SK-N-SH (cell line): Measurements from ENCODE around the gene DRC3. TPM values are rescaled to one million over a fixed set of nuclear protein-coding genes. Genes with fewer than 3 reads are reported as not detected.

Experiments
- CTCF ChIA-PET: fragments of 300-600, 350-600 bp; formaldehyde crosslinking; extraction: SDS; loops from one replicate; lab custom pipeline; 2021; lab: Yijun Ruan, JAX
- POLR2A ChIA-PET: fragments of 350-600 bp; sonication (Branson Sonifier 250); formaldehyde crosslinking; extraction: SDS; loops from one replicate; lab custom pipeline; 2020; ENCODE audit warnings: antibody characterized with exemption, inconsistent platforms; lab: Yijun Ruan, JAX
- DNase-seq: peaks from one replicate; pipeline ENCODE4 v3.0.0; 2012
- H2AFZ ChIP-seq: fragments of 200-600 bp; sonication (generic); 2 replicates; pipeline ENCODE4 v1.8.1; 2016; ENCODE audit warnings: antibody characterized with exemption, mild to moderate bottlenecking, low read depth
- H3F3A ChIP-seq: fragments of 200-600 bp; sonication (generic); replicated peaks from 2 replicates; pipeline ENCODE3; 2016; ENCODE audit warnings: antibody characterized with exemption, mild to moderate bottlenecking; ENCODE audit not compliant: insufficient read depth
- H3K27ac ChIP-seq, 2 experiments: fragments of 200-500 bp in 1 of 2; fragments of 200-600 bp in 1 of 2; sonication (Bioruptor generic) in 1 of 2; sonication (generic), shearing (Covaris generic) in 1 of 2; 2 replicates each; pipeline versions ENCODE4 v1.5.1 to v1.6.1; 2014 to 2016; ENCODE audit warnings: low read depth in 2 of 2, inconsistent platforms in 1 of 2, low read length in 1 of 2, mild to moderate bottlenecking in 1 of 2, mixed read lengths in 1 of 2
- H3K27me3 ChIP-seq: fragments of 200-600 bp; sonication (generic), shearing (Covaris generic); 2 replicates; pipeline ENCODE4 v1.6.1; 2016; ENCODE audit warnings: mixed run types; ENCODE audit not compliant: insufficient read depth
- H3K36me3 ChIP-seq, 2 experiments: fragments of 200-500 bp in 1 of 2; fragments of 200-600 bp in 1 of 2; sonication (Bioruptor generic) in 1 of 2; sonication (generic) in 1 of 2; replicated peaks in 1 of 2; 2 replicates each; pipeline versions ENCODE3 to v1.5.1; 2014 to 2016; ENCODE audit warnings: low read length in 1 of 2, mild to moderate bottlenecking in 1 of 2; ENCODE audit not compliant: insufficient read depth in 2 of 2, control insufficient read depth in 1 of 2
- H3K4me1 ChIP-seq, 2 experiments: fragments of 200-500 bp in 1 of 2; fragments of 200-600 bp in 1 of 2; sonication (Bioruptor generic) in 1 of 2; sonication (generic), shearing (Covaris generic) in 1 of 2; 2 replicates each; pipeline versions ENCODE4 v1.5.1 to v1.6.1; 2014 to 2016; ENCODE audit warnings: low read depth in 1 of 2, low read length in 1 of 2, mixed run types in 1 of 2; ENCODE audit not compliant: insufficient read depth in 2 of 2, control insufficient read depth in 1 of 2
- H3K4me2 ChIP-seq: fragments of 200-600 bp; sonication (generic), shearing (Covaris generic); 2 replicates; pipeline ENCODE4 v1.6.1; 2017; ENCODE audit warnings: mixed run types
- H3K4me3 ChIP-seq, 2 experiments: fragments of 200-500 bp in 1 of 2; fragments of 200-600 bp in 1 of 2; sonication (Bioruptor generic) in 1 of 2; sonication (generic), shearing (Covaris generic) in 1 of 2; 2 replicates each; pipeline versions ENCODE4 v1.5.1 to v1.8.1; 2014 to 2016; ENCODE audit warnings: low read depth in 2 of 2, inconsistent platforms in 1 of 2, low read length in 1 of 2, mild to moderate bottlenecking in 1 of 2, mixed read lengths in 1 of 2, moderate library complexity in 1 of 2
- H3K79me2 ChIP-seq: fragments of 200-600 bp; sonication (generic); 2 replicates; pipeline ENCODE4 v1.8.1; 2017; ENCODE audit warnings: mild to moderate bottlenecking; ENCODE audit not compliant: insufficient read depth
- H3K9ac ChIP-seq: fragments of 200-600 bp; sonication (generic); 2 replicates; pipeline ENCODE4 v1.6.1; 2017; ENCODE audit warnings: mixed run types
- H3K9me2 ChIP-seq: fragments of 200-600 bp; sonication (generic); 2 replicates; pipeline ENCODE4 v1.6.1; 2017; ENCODE audit warnings: mixed run types
- H3K9me3 ChIP-seq: fragments of 200-600 bp; sonication (generic); 2 replicates; pipeline ENCODE4 v1.6.1; 2017; ENCODE audit warnings: mixed run types, mild to moderate bottlenecking, moderate library complexity
- H4K20me1 ChIP-seq: fragments of 200-600 bp; sonication (generic); 2 replicates; pipeline ENCODE4 v1.6.1; 2017; ENCODE audit warnings: mild to moderate bottlenecking, mixed run types; ENCODE audit not compliant: insufficient read depth
- CHD2 ChIP-seq: fragments of 150-350 bp; IDR thresholded peaks from 2 replicates; pipeline ENCODE4 v1.6.1; 2018; ENCODE audit warnings: low read length; ENCODE audit not compliant: partially characterized antibody
- ELF1 ChIP-seq: IDR thresholded peaks from 2 replicates; pipeline ENCODE4 v1.4.0; 2012
- EP300 ChIP-seq, 2 experiments: IDR thresholded peaks; 2 replicates each; pipeline versions ENCODE4 v1.4.0 to v1.6.1; 2012; ENCODE audit warnings: borderline replicate concordance in 1 of 2, low read depth in 1 of 2, low read length in 1 of 2
- FOXJ3 ChIP-seq: sonication (generic); formaldehyde crosslinking; IDR thresholded peaks from 2 replicates; pipeline ENCODE4 v1.5.1; 2020; ENCODE audit warnings: mild to moderate bottlenecking, missing genetic modification reagents
- FOXM1 ChIP-seq: IDR thresholded peaks from 2 replicates; pipeline ENCODE4 v1.4.0; 2012; ENCODE audit warnings: low read depth, mild to moderate bottlenecking
- GABPA ChIP-seq: IDR thresholded peaks from 2 replicates; pipeline ENCODE4 v1.4.0; 2012; ENCODE audit warnings: low read depth, mild to moderate bottlenecking
- GATA2 ChIP-seq: sonication (generic); formaldehyde crosslinking; IDR thresholded peaks from 2 replicates; pipeline ENCODE4 v1.5.0; 2020; ENCODE audit warnings: mild to moderate bottlenecking, missing genetic modification reagents
- JUND ChIP-seq: IDR thresholded peaks from 2 replicates; pipeline ENCODE4 v1.4.0; 2012
- RAD21 ChIP-seq: IDR thresholded peaks from 2 replicates; pipeline ENCODE4 v1.6.1; 2012; ENCODE audit warnings: mild to moderate bottlenecking, low read length
- RCOR1 ChIP-seq: fragments of 150-350 bp; IDR thresholded peaks from 2 replicates; pipeline ENCODE4 v1.6.1; 2017; ENCODE audit warnings: antibody characterized with exemption, low read length
- RFX5 ChIP-seq: IDR thresholded peaks from 2 replicates; pipeline ENCODE4 v1.6.1; 2012; ENCODE audit warnings: mild to moderate bottlenecking, improper control_type of control experiment, low read length
- RXRA ChIP-seq: IDR thresholded peaks from 2 replicates; pipeline ENCODE4 v1.4.0; 2012; ENCODE audit warnings: low read depth, mild to moderate bottlenecking, borderline replicate concordance
- SIN3A ChIP-seq: IDR thresholded peaks from 2 replicates; pipeline ENCODE4 v1.6.1; 2012; ENCODE audit warnings: low read depth, mild to moderate bottlenecking, low read length, moderate library complexity, borderline replicate concordance
- SMC3 ChIP-seq: IDR thresholded peaks from 2 replicates; pipeline ENCODE4 v1.6.1; 2012; ENCODE audit warnings: low read depth, low read length, improper control_type of control experiment
- YY1 ChIP-seq: IDR thresholded peaks from 2 replicates; pipeline ENCODE4 v1.4.0; 2012; ENCODE audit warnings: low read depth, mild to moderate bottlenecking
- WGBS: methylation state at CpG from one replicate; pipeline ENCODE4 v1.1.6; 2017; ENCODE audit warnings: low lambda C conversion rate; 5-methylcytosine and 5-hydroxymethylcytosine counted together
- polyA plus RNA-seq, 3 experiments: library from polyadenylated mRNA; depleted of rRNA; stranded (reverse); fragments of >200 nt; gene quantifications; 2 replicates each; pipeline ENCODE4 v1.2.3, GENCODE V29; 2012
- TF ChIP-seq, protein P1 (sequence below): IDR thresholded peaks from 2 replicates; pipeline ENCODE4 v1.4.0; 2012; ENCODE audit warnings: low read depth, borderline replicate concordance
- TF ChIP-seq, protein P2 (sequence below): fragments of 150-350 bp; IDR thresholded peaks from 2 replicates; pipeline ENCODE4 v1.6.1; 2016; ENCODE audit warnings: mild to moderate bottlenecking, low read depth, low read length
- TF ChIP-seq, protein P3 (sequence below): IDR thresholded peaks from 2 replicates; pipeline ENCODE4; 2012
- TF ChIP-seq, protein P4 (sequence below): IDR thresholded peaks from 2 replicates; pipeline ENCODE4 v1.4.0; 2012; ENCODE audit warnings: low read depth
- TF ChIP-seq, protein P5 (sequence below): fragments of 150-350 bp; IDR thresholded peaks from 2 replicates; pipeline ENCODE4 v1.6.1; 2017; ENCODE audit warnings: antibody characterized with exemption, low read length, low read depth, borderline replicate concordance

DRC3 gene
- polyA plus RNA-seq, 1 of the 3 experiments (the other 2 are of a cell fraction) = 3.6 TPM

DNA sequence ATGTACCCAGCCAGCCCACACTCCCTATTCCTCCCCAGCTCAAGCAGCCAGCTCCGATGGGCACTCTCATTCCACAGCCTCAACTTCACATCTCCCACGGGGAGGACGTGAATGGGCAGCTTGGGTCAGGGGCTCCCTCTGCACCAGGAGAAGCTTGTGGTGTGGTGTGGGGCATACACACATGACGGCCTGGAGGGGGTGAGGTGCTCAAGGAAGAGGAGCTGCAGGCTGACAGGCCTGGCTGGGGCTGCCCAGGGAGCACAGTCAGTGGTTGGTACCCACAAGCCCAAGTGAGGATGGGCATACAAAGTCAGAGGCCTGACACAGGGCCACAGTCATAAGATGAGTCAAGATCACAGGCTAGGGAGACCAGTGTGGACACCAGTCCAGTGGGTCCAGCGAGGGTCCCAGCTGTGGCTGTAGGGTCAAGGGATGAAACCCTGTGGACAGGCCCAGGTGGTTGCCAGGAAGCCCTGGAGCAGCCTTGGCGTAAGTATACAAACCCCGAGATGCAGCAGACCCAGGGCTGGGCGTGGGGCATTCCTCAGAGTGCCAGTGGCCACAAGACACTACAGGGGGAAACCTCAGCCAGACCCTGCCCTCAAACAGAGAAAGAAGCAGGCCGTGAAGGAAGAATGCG is 4.4 kb downstream of the DRC3 start:
- CTCF ChIA-PET = interaction anchor here (1.0 kb wide), 2 partner anchors 8 to 17 kb away, joined by 4 to 5 read pairs; no protein-coding TSS in a partner anchor
- POLR2A ChIA-PET = no interaction called here
- no peaks in the 10 kb centered on the region for H4K20me1 ChIP-seq
- TF ChIP-seq EP300 (IDR thresholded peaks at IDR 0.05; ENCODE audit: borderline replicate concordance in 1 of 2, low read depth in 1 of 2, low read length in 1 of 2) = no peak
- no peak for TF ChIP-seq ELF1
- TF ChIP-seq RFX5 = no peak
- TF ChIP-seq FOXJ3 = no peak
- no peak for TF ChIP-seq RXRA
- no peak for TF ChIP-seq FOXM1
- TF ChIP-seq GABPA = no peak
- TF ChIP-seq RAD21 = no peak
- no peak for TF ChIP-seq GATA2 (CRISPR knock-in tag)
- TF ChIP-seq JUND = no peak
- TF ChIP-seq, protein P1, sequence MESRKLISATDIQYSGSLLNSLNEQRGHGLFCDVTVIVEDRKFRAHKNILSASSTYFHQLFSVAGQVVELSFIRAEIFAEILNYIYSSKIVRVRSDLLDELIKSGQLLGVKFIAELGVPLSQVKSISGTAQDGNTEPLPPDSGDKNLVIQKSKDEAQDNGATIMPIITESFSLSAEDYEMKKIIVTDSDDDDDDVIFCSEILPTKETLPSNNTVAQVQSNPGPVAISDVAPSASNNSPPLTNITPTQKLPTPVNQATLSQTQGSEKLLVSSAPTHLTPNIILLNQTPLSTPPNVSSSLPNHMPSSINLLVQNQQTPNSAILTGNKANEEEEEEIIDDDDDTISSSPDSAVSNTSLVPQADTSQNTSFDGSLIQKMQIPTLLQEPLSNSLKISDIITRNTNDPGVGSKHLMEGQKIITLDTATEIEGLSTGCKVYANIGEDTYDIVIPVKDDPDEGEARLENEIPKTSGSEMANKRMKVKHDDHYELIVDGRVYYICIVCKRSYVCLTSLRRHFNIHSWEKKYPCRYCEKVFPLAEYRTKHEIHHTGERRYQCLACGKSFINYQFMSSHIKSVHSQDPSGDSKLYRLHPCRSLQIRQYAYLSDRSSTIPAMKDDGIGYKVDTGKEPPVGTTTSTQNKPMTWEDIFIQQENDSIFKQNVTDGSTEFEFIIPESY = no peak
- TF ChIP-seq YY1 = no peak
- TF ChIP-seq SMC3 = no peak
- TF ChIP-seq RCOR1 = no peak
- no peak for TF ChIP-seq SIN3A
- TF ChIP-seq, all 33 proteins: peak for 0
- H2AFZ ChIP-seq = no peak overlapping the region
- H3K79me2 ChIP-seq = peaks cover 1% of the 10 kb centered on the region; the same call in 1 of the 2 replicates
- no peak overlapping the region for H3K4me2 ChIP-seq
- H3K4me1 ChIP-seq = peaks cover 0 to 7% of the 10 kb centered on the region in 2 experiments; a peak in 1 of 4 replicates
- H3K4me3 ChIP-seq = no peak overlapping the region
- no peaks in the 10 kb centered on the region for H3K9me2 ChIP-seq
- H3K27me3 ChIP-seq = no peaks in the 10 kb centered on the region
- no peak overlapping the region for H3K27ac ChIP-seq
- DNase-seq = no peak
- no peaks in the 10 kb centered on the region for H3K9me3 ChIP-seq
- no peaks in the 10 kb centered on the region for H3F3A ChIP-seq
- H3K9ac ChIP-seq = no peak overlapping the region
- 72% methylated on average over 10 of the region's 10 CpGs for WGBS
- H3K36me3 ChIP-seq = no peaks in the 10 kb centered on the region

DNA sequence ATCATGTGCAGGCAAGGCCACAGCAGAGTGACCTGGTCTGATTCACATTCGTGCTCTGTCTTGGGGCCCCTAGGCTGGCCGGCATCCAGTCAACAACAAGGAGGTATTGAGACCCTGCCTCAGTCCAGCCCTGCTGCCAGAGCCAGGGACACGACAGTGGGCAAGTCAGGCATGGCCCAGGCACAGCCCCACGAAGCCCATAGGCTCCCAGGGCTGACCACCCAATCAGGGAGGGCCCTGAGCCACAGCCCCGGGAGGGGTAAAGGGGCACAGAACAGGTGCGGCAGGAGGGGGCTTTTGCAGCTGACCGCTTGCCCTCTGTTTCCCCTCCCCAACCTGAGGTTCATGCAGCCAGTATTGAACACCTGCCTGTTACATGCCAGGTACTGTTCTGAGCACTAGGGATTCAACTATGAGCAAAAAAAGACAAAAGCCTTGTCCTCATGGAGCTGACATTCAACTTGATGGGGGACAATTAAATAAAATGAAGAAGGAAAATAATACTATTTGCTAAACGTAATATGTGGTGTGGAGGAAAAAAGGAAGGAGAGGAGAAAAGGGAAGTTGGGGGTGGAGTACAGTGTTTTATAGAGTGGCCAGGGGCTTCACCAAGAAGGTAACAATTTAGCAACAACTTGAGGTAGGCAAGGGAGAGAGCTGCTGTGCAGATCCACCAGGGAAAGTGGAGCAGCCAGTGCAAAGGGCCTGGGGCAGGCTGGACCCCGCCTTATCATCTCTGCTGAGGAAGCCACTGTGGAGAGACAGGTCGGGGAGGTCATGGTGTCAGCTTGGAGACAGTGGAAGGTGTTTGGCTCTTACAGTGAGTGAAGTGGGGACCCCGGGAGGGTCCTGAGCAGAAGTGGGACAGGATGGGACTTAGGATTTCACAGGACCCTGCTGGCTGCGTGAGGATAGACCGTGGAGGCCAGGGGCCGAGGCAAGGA is 6.1 kb downstream of the DRC3 start:
- H3K27ac ChIP-seq = no peak overlapping the region
- 89% methylated on average over 11 of the region's 14 CpGs for WGBS
- H3F3A ChIP-seq = no peaks in the 10 kb centered on the region
- no peaks in the 10 kb centered on the region for H3K9me2 ChIP-seq
- no peaks in the 10 kb centered on the region for H3K27me3 ChIP-seq
- H3K9ac ChIP-seq = no peak overlapping the region
- no peak overlapping the region for H2AFZ ChIP-seq
- CTCF ChIA-PET = interaction anchor here (0.7 to 1.7 kb wide), 2 partner anchors 16 to 239 kb away, joined by 3 to 5 read pairs; no protein-coding TSS in a partner anchor
- POLR2A ChIA-PET = no interaction called here
- no peaks in the 10 kb centered on the region for H3K9me3 ChIP-seq
- H3K4me3 ChIP-seq = no peak overlapping the region
- H3K4me2 ChIP-seq = no peak overlapping the region
- no peaks in the 10 kb centered on the region for H4K20me1 ChIP-seq
- no peaks in the 10 kb centered on the region for H3K79me2 ChIP-seq
- peaks cover 0 to 4% of the 10 kb centered on the region in 2 experiments; a peak in 1 of 4 replicates for H3K4me1 ChIP-seq
- H3K36me3 ChIP-seq = no peaks in the 10 kb centered on the region
- no peak for DNase-seq
- no peak for TF ChIP-seq YY1
- TF ChIP-seq, protein P2, sequence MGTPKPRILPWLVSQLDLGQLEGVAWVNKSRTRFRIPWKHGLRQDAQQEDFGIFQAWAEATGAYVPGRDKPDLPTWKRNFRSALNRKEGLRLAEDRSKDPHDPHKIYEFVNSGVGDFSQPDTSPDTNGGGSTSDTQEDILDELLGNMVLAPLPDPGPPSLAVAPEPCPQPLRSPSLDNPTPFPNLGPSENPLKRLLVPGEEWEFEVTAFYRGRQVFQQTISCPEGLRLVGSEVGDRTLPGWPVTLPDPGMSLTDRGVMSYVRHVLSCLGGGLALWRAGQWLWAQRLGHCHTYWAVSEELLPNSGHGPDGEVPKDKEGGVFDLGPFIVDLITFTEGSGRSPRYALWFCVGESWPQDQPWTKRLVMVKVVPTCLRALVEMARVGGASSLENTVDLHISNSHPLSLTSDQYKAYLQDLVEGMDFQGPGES = no peak
- TF ChIP-seq CHD2 = no peak
- no peak for TF ChIP-seq RFX5
- TF ChIP-seq, protein P3, sequence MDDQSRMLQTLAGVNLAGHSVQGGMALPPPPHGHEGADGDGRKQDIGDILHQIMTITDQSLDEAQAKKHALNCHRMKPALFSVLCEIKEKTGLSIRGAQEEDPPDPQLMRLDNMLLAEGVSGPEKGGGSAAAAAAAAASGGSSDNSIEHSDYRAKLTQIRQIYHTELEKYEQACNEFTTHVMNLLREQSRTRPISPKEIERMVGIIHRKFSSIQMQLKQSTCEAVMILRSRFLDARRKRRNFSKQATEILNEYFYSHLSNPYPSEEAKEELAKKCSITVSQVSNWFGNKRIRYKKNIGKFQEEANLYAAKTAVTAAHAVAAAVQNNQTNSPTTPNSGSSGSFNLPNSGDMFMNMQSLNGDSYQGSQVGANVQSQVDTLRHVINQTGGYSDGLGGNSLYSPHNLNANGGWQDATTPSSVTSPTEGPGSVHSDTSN = no peak
- TF ChIP-seq FOXM1 = no peak
- TF ChIP-seq, protein P4, sequence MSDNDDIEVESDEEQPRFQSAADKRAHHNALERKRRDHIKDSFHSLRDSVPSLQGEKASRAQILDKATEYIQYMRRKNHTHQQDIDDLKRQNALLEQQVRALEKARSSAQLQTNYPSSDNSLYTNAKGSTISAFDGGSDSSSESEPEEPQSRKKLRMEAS = no peak
- TF ChIP-seq, protein P5, sequence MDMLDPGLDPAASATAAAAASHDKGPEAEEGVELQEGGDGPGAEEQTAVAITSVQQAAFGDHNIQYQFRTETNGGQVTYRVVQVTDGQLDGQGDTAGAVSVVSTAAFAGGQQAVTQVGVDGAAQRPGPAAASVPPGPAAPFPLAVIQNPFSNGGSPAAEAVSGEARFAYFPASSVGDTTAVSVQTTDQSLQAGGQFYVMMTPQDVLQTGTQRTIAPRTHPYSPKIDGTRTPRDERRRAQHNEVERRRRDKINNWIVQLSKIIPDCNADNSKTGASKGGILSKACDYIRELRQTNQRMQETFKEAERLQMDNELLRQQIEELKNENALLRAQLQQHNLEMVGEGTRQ = no peak
- no peak for TF ChIP-seq GATA2 (CRISPR knock-in tag)
- TF ChIP-seq GABPA = no peak
- TF ChIP-seq RAD21 = no peak
- TF ChIP-seq EP300 (IDR thresholded peaks at IDR 0.05; ENCODE audit: borderline replicate concordance in 1 of 2, low read depth in 1 of 2, low read length in 1 of 2) = no peak
